CMK (cell line): ENCODE measurements around the gene CCDC192.

Source experiments
- DNase-seq: peaks from one replicate; pipeline ENCODE4 v3.0.0-alpha.2; 2010; ENCODE audit warnings: low read depth

CCDC192 gene

DNA sequence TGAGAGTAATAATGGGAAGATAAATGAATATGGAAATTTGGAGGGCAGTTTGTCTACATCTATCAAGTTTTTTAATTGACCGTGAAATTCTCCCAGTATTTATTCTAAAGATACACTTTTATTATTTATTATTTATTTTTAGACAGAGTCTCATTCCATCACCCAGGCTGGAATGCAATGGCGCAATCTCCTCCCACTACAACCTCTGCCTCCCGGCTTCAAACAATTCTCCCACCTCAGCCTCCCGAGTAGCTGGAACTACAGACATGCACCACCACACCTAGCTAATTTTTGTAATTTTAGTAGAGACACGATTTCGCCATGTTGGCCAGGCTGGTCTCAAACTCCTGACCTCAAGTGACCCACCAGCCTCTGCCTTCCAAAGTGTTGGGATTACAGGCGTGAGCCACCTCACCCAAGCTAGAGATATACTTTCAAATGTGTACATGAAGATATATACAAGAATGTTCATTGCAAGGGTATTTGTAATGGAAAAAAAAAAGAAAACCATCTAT, 282.7 kb downstream of the CCDC192 start:
- no peak for DNase-seq

DNA sequence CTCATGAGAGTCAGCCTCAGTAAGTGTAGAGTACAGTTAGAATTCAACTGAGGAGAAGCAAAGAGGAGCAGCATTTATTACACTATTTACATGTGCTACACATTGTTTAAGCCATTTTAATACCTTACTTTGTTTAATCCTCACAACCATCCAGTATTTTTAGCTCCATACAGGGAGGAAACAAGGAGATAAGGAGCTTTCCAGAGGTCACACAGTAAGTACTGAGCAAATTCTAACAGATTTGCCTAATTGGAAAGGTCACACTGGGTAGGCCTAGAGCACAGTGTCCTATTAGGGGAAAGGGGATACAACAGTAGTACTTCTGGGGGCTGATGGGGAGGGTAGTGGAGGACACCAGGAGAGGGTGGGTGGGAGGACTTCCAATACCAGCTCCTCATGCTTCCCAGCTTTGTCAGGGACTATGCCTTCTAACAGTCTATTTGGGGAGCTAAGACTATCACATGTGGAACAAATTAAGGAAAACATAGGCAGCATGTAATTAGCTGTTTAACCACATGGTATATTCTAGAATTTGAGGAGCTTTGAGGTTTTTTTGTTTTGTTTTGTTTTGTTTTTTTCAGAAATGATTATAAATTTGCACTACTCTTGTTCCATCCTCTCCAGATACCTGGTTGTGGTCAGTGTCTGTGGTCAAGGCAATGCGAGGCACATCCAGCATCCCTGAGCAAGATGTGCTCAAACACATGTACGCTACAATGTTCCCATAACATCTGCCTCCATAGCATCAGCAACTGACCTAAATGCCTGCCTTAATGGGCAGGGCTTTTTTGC, 284.4 kb downstream of the CCDC192 start:
- DNase-seq: no peak

DNA sequence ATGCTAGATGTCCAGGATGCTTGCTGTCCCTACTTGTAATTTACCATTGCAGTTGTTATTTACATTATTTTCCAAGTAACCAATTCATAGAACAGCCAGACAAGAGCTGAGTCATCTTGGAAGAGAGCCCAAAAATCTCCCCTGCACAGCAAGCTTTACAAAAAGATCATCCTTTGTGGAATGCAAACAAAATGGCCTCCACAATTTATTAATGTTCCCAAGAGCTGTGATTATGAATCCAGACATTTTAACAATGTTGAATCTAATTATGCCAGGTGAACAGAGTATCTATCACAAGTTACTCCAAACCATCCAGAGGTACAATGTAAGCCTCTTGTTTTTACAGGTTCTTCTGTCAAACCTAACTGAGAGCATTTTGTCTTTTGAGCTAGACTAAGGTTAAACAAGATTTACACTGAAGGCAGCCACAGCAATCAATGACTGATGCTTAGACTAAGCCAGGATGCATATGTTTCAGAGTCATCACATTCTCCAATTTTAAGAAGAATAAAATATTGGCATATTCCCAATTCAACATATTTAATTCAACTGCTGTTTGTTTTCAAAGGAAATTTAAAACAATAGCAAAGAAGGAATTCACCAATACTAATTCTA, 285.1 kb downstream of the CCDC192 start:
- DNase-seq: no peak
